Kidney (tissue), 14 donors: ENCODE results near the gene ZNF41. TPM values are rescaled to one million over a fixed set of nuclear protein-coding genes. Genes with fewer than 3 reads are reported as not detected.

Experiments used
- DNase-seq, 5 donors: peaks; one replicate each; pipeline ENCODE4 v3.0.0-alpha.2; 2013 to 2020
- FAIRE-seq: peaks from 2 replicates; lab custom pipeline; 2012; peaks lifted over from hg19 to GRCh38; lab: Jason Lieb, UNC
- H3K27ac ChIP-seq, 2 donors: one replicate each; pipeline ENCODE4 v1.7.0; 2013; ENCODE audit warnings: low read depth in 2 of 2, low read length in 2 of 2, inconsistent platforms in 1 of 2
- H3K27me3 ChIP-seq: one replicate; pipeline ENCODE4 v1.7.1; 2013; ENCODE audit warnings: low read length, inconsistent platforms; ENCODE audit not compliant: control insufficient read depth, insufficient read depth
- H3K36me3 ChIP-seq, 3 donors: one replicate each; pipeline versions ENCODE4 v1.7.0 to v1.7.1; 2013; ENCODE audit warnings: low read length in 3 of 3, control low read depth in 1 of 3, inconsistent platforms in 1 of 3; ENCODE audit not compliant: insufficient read depth in 3 of 3, control insufficient read depth in 2 of 3
- H3K4me1 ChIP-seq, 3 donors: one replicate each; pipeline versions ENCODE4 v1.7.0 to v1.7.1; 2013; ENCODE audit warnings: low read length in 3 of 3, inconsistent platforms in 1 of 3, low read depth in 1 of 3; ENCODE audit not compliant: control insufficient read depth in 2 of 3, insufficient read depth in 2 of 3
- H3K4me3 ChIP-seq, 3 donors: one replicate each; pipeline versions ENCODE4 v1.7.0 to v1.8.1; 2013; ENCODE audit warnings: low read length in 3 of 3, control low read depth in 1 of 3, inconsistent platforms in 1 of 3
- H3K9ac ChIP-seq, 3 donors: one replicate each; pipeline versions ENCODE4 v1.7.0 to v1.7.1; 2013; ENCODE audit warnings: low read length in 3 of 3, control low read depth in 1 of 3, inconsistent platforms in 1 of 3
- H3K9me3 ChIP-seq, 3 donors: one replicate each; pipeline versions ENCODE4 v1.7.0 to v1.7.1; 2013; ENCODE audit warnings: low read length in 3 of 3, control low read depth in 1 of 3, inconsistent platforms in 1 of 3; ENCODE audit not compliant: control insufficient read depth in 2 of 3, insufficient read depth in 1 of 3
- CTCF ChIP-seq: IDR thresholded peaks from 3 replicates; pipeline ENCODE4 v1.5.1; 2012; ENCODE audit warnings: mild to moderate bottlenecking, moderate library complexity, borderline replicate concordance; ENCODE audit not compliant: insufficient read depth; ENCODE audit errors: extremely low read depth
- intact Hi-C: fragments of 100-400 bp; cut with DNase I; formaldehyde crosslinking; loops from one replicate; pipeline ENCODE4 v1.11.1; 2022
- polyA plus RNA-seq: library from polyadenylated mRNA; stranded (reverse); fragments of 350-450 nt; fragmentation: Illumina TruSeq; extraction: RNeasy Lipid Tissue Mini Kit (QIAGEN cat#74804); gene quantifications from one replicate; pipeline ENCODE4 v1.2.3, GENCODE V29; 2014; ENCODE audit warnings: low read depth, low replicate concordance; ENCODE audit not compliant: insufficient read depth
- total RNA-seq: library from RNA; stranded (reverse); fragmentation: NEBNext Ultra II Directional; extraction: Animal tissue kit (Norgen Biotek cat#: 25700); gene quantifications from one replicate; pipeline ENCODE4 v1.2.1, GENCODE V29; 2021
- donor health status: control.
- donor health status: control.
- donor health status: control.
- donor health status: control.
- donor health status: control.
- donor health status: DM: yes; HTN: yes; CAD: no.
- donor health status: Normal renal cell carcinoma (clear cell type).

Gene ZNF41
- total and polyA plus RNA-seq, 2 donors from 2014 or later: 2.5 to 12.7 TPM

- no peak for TF ChIP-seq CTCF
- no peak overlapping the region for H3K4me3 ChIP-seq
- H3K9ac ChIP-seq: no peak overlapping the region
- FAIRE-seq: no peak
- H3K4me1 ChIP-seq: no peaks in the 10 kb centered on the region
- peak in 3 of 5 donors; percentile 31 to 49 (median 46) for DNase-seq
- H3K36me3 ChIP-seq: no peaks in the 10 kb centered on the region
- H3K9me3 ChIP-seq: no peaks in the 10 kb centered on the region
- no peak overlapping the region for H3K27ac ChIP-seq
- no peaks in the 10 kb centered on the region for H3K27me3 ChIP-seq
- intact Hi-C loops: no loop called here
Measured at GRCh38 chrX:47501226-47502074, 18.4 kb upstream of the ZNF41 start.

GRCh38 chrX:47500554-47500953 is 17.5 kb upstream of the ZNF41 start:
- Histone ChIP-seq H3K9ac (no peak overlapping the region), H3K4me3 (no peak overlapping the region), H3K36me3 (no peaks in the 10 kb centered on the region), H3K9me3 (no peaks in the 10 kb centered on the region), H3K27ac (no peak overlapping the region), H3K4me1 (no peaks in the 10 kb centered on the region), H3K27me3 (no peaks in the 10 kb centered on the region)
- intact Hi-C loops: no loop called here
- DNase-seq: peak in 1 of 5 donors; percentile 38
- no peak for TF ChIP-seq CTCF
- no peak for FAIRE-seq

GRCh38 chrX:47499293-47499692 is 16.3 kb upstream of the ZNF41 start:
- intact Hi-C loops: no loop called here

More at GRCh38 chrX:47499293-47499692, 16.3 kb upstream of the ZNF41 start:
- TF ChIP-seq CTCF: no peak
- Histone ChIP-seq H3K9me3 (no peaks in the 10 kb centered on the region), H3K4me3 (no peak overlapping the region), H3K27me3 (no peaks in the 10 kb centered on the region), H3K27ac (no peak overlapping the region), H3K9ac (no peak overlapping the region), H3K36me3 (no peaks in the 10 kb centered on the region), H3K4me1 (no peaks in the 10 kb centered on the region)
- FAIRE-seq: no peak
- DNase-seq: peak in 2 of 5 donors; percentile 51 to 60
